ENCODE results near the gene ABI3BP.

The ABI3BP gene

DNA sequence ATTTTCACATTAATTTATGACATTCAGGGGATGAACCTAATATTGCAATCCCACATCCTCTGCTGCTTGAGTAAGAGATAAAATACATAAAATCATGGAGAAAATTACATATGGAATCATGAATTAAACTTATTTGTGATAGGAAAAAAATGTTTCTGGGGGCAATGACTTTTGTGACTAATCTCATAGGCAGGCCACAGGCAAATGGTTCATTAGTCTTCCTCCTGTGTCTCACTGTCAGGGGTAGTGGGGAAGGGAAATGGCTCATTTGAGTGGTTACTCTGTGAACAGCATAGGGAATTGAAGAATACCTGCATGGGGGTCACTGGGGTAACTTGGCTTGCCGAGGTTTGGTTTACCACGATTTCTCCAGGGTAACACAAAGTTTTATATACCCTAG is 211.9 kb downstream of the ABI3BP start:
- H3K79me2 ChIP-seq (ENCODE audit: insufficient read depth, low read length), result no peaks in the 10 kb centered on the region
- no peaks in the 10 kb centered on the region for H3K27me3 ChIP-seq (ENCODE audit: low read length)
- no peaks in the 10 kb centered on the region for H4K20me1 ChIP-seq (ENCODE audit: low read depth, low read length)
- no peaks in the 10 kb centered on the region; the same call in 1 of the 2 replicates for H3K9me3 ChIP-seq (ENCODE audit: insufficient read depth, low read length)
- H3K4me2 ChIP-seq (ENCODE audit: low read depth, low read length, poor library complexity, severe bottlenecking), result no peak overlapping the region
- no peaks in the 10 kb centered on the region for H3K36me3 ChIP-seq (ENCODE audit: low read length)
- H3K9ac ChIP-seq (ENCODE audit: low read length), result no peak overlapping the region
- no peak for TF ChIP-seq EZH2phosphoT487 (conservative IDR thresholded peaks at IDR 0.05; ENCODE audit: low read length)
- TF ChIP-seq, protein P1, sequence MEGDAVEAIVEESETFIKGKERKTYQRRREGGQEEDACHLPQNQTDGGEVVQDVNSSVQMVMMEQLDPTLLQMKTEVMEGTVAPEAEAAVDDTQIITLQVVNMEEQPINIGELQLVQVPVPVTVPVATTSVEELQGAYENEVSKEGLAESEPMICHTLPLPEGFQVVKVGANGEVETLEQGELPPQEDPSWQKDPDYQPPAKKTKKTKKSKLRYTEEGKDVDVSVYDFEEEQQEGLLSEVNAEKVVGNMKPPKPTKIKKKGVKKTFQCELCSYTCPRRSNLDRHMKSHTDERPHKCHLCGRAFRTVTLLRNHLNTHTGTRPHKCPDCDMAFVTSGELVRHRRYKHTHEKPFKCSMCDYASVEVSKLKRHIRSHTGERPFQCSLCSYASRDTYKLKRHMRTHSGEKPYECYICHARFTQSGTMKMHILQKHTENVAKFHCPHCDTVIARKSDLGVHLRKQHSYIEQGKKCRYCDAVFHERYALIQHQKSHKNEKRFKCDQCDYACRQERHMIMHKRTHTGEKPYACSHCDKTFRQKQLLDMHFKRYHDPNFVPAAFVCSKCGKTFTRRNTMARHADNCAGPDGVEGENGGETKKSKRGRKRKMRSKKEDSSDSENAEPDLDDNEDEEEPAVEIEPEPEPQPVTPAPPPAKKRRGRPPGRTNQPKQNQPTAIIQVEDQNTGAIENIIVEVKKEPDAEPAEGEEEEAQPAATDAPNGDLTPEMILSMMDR (IDR thresholded peaks at IDR 0.05; ENCODE audit: insufficient read depth, low read length, poor library complexity, severe bottlenecking), result no peak
- H3K4me3 ChIP-seq (ENCODE audit: insufficient read depth, low read length, poor library complexity, severe bottlenecking), result no peak overlapping the region
- no peak overlapping the region for H3K27ac ChIP-seq (ENCODE audit: low read depth, low read length)
- no peaks in the 10 kb centered on the region for H3F3A ChIP-seq (ENCODE audit: insufficient read depth)
- H3K9me2 ChIP-seq (replicated peaks; ENCODE audit: insufficient read depth, low read length), result no peaks in the 10 kb centered on the region
- no peak overlapping the region for H2AFZ ChIP-seq (ENCODE audit: low read depth, low read length, severe bottlenecking)

DNA sequence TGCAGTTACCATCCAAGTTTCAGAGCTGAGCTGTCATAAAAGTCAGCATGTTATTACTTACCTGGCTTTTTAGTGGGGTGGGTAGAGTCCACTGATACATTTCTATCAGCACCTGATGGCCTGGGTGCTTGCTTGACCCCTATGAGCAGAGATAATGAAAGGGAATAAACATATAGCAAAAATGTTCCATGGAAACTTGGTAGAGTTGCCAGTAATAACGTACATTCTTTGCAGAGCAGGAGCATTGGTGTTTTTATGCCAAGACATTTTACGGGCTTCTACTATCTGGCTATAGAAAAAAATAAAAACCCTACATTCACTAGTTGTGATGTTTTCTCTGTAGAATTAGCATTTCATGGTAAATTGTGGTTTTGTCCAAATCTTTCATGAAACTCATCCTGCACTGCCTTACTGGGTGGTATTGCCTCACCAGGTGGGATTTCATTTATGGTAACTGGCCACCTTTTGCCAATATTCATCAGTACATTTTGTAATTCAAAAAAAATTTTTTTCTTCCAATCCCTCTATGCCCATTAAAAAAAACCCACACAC is 213.1 kb downstream of the ABI3BP start:
- Histone ChIP-seq H3K36me3 (ENCODE audit: low read length) (no peaks in the 10 kb centered on the region), H4K20me1 (ENCODE audit: low read depth, low read length) (no peaks in the 10 kb centered on the region), H3K9me3 (ENCODE audit: insufficient read depth, low read length) (no peaks in the 10 kb centered on the region), H3K27me3 (ENCODE audit: low read length) (no peaks in the 10 kb centered on the region), H2AFZ (ENCODE audit: low read depth, low read length, severe bottlenecking) (no peak overlapping the region), H3K27ac (ENCODE audit: low read depth, low read length) (no peak overlapping the region), H3K9ac (ENCODE audit: low read length) (no peak overlapping the region), H3K4me2 (ENCODE audit: low read depth, low read length, poor library complexity, severe bottlenecking) (no peak overlapping the region), H3F3A (ENCODE audit: insufficient read depth) (no peaks in the 10 kb centered on the region), H3K79me2 (ENCODE audit: insufficient read depth, low read length) (no peaks in the 10 kb centered on the region), H3K9me2 (replicated peaks; ENCODE audit: insufficient read depth, low read length) (no peaks in the 10 kb centered on the region), H3K4me3 (ENCODE audit: insufficient read depth, low read length, poor library complexity, severe bottlenecking) (no peak overlapping the region)
- TF ChIP-seq EZH2phosphoT487 (conservative IDR thresholded peaks at IDR 0.05; ENCODE audit: low read length), result no peak
- TF ChIP-seq, protein P1 (IDR thresholded peaks at IDR 0.05; ENCODE audit: insufficient read depth, low read length, poor library complexity, severe bottlenecking), result no peak

DNA sequence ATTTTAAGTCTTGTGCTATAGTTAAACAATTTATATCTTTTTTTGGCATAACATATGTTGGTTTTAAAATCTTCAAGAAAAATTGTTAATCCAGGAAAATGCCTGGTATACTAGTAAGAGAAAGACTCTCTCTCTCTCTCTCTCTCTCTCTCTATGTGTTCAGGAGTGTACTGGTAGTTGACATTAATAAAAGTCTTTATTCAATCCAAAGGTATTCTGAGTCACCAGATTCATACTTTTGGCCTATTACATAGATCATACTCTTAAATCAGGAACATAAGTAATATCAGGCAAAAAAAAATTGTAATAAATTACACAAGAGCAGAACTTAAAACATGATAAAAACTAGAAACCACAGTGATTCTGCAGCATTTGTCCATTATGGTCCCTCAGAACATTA is 213.7 kb downstream of the ABI3BP start:
- Histone ChIP-seq H4K20me1 (ENCODE audit: low read depth, low read length) (no peaks in the 10 kb centered on the region), H3F3A (ENCODE audit: insufficient read depth) (no peaks in the 10 kb centered on the region), H3K9me3 (ENCODE audit: insufficient read depth, low read length) (no peaks in the 10 kb centered on the region), H3K27ac (ENCODE audit: low read depth, low read length) (no peak overlapping the region), H3K36me3 (ENCODE audit: low read length) (no peaks in the 10 kb centered on the region), H3K9me2 (replicated peaks; ENCODE audit: insufficient read depth, low read length) (no peaks in the 10 kb centered on the region), H2AFZ (ENCODE audit: low read depth, low read length, severe bottlenecking) (no peak overlapping the region), H3K4me2 (ENCODE audit: low read depth, low read length, poor library complexity, severe bottlenecking) (no peak overlapping the region), H3K27me3 (ENCODE audit: low read length) (no peaks in the 10 kb centered on the region), H3K79me2 (ENCODE audit: insufficient read depth, low read length) (no peaks in the 10 kb centered on the region), H3K4me3 (ENCODE audit: insufficient read depth, low read length, poor library complexity, severe bottlenecking) (no peak overlapping the region), H3K9ac (ENCODE audit: low read length) (no peak overlapping the region)
- TF ChIP-seq EZH2phosphoT487 (conservative IDR thresholded peaks at IDR 0.05; ENCODE audit: low read length), result no peak
- TF ChIP-seq, protein P1 (IDR thresholded peaks at IDR 0.05; ENCODE audit: insufficient read depth, low read length, poor library complexity, severe bottlenecking), result no peak

All from SU-DHL-6 (cell line).